K562 (cell line): ENCODE data around the gene ETS1. TPM values are rescaled to one million over a fixed set of nuclear protein-coding genes. Genes with fewer than 3 reads are reported as not detected.

Source experiments
- ATAC-seq: fragments of 200-7000 bp; cut with Tn5 transposase; 3 replicates; pipeline ENCODE4 v1.9.1; 2020; ENCODE audit warnings: moderate library complexity
- BruUV-seq: library from RNA; stranded (reverse); fragments of 400-500 nt; replicated peaks from 2 replicates; lab custom pipeline; 2021; lab: Mats Ljungman, UMichigan
- CTCF ChIA-PET: fragments of 300-600 bp; formaldehyde crosslinking; extraction: SDS; loops from one replicate; lab custom pipeline; 2021; ENCODE audit warnings: low intra/inter-chr PET ratio; lab: Yijun Ruan, JAX
- POLR2A ChIA-PET: fragments of 300-600, 350-650 bp; sonication (Branson Sonifier 250); formaldehyde crosslinking; extraction: SDS; loops from one replicate; lab custom pipeline; 2021; ENCODE audit warnings: antibody characterized with exemption, inconsistent platforms; lab: Yijun Ruan, JAX
- DNase-seq, 4 experiments: peaks; one replicate each; pipeline versions ENCODE4 v3.0.0 to v3.0.0-alpha.2; 2011 to 2018; ENCODE audit warnings: low spot score in 3 of 4, mixed read lengths in 3 of 4; ENCODE audit errors: extremely low read depth in 1 of 4
- FAIRE-seq: peaks from 2 replicates; lab custom pipeline; 2011; peaks lifted over from hg19 to GRCh38; lab: Jason Lieb, UNC
- H2AFZ ChIP-seq: 2 replicates; pipeline ENCODE4 v1.6.0; 2011; ENCODE audit warnings: low read depth, low read length, control low read depth, inconsistent platforms
- H3K27ac ChIP-seq: fragments of 200-600 bp; 3 replicates; pipeline ENCODE4 v1.8.0; 2011; ENCODE audit warnings: low read depth, mild to moderate bottlenecking, control low read depth, inconsistent platforms, low read length, moderate library complexity, mixed read lengths; ENCODE audit errors: extremely low read depth
- H3K27me3 ChIP-seq, 2 experiments: fragments of 300-600 bp in 1 of 2; 2 replicates in 1 of 2; 3 replicates in 1 of 2; pipeline versions ENCODE4 v1.6.0 to v1.8.0; 2011; ENCODE audit warnings: inconsistent platforms in 2 of 2, low read length in 2 of 2, mild to moderate bottlenecking in 1 of 2, mixed read lengths in 1 of 2, moderate library complexity in 1 of 2; ENCODE audit not compliant: control insufficient read depth in 2 of 2, insufficient read depth in 2 of 2
- H3K36me3 ChIP-seq: fragments of 300-600 bp; 3 replicates; pipeline ENCODE4 v1.8.0; 2011; ENCODE audit warnings: mild to moderate bottlenecking, low read length, inconsistent platforms; ENCODE audit not compliant: control insufficient read depth, insufficient read depth
- H3K4me1 ChIP-seq, 2 experiments: fragments of 200-600 bp in 1 of 2; replicated peaks in 1 of 2; 2 replicates in 1 of 2; 3 replicates in 1 of 2; pipeline versions ENCODE4 v1.5.1 to v1.8.0; 2011; ENCODE audit warnings: inconsistent platforms in 2 of 2, low read length in 2 of 2, mild to moderate bottlenecking in 1 of 2, mixed read lengths in 1 of 2, moderate library complexity in 1 of 2; ENCODE audit not compliant: control insufficient read depth in 2 of 2, insufficient read depth in 2 of 2
- H3K4me2 ChIP-seq: 2 replicates; pipeline ENCODE4 v1.6.1; 2011; ENCODE audit warnings: low read length, control low read depth, inconsistent platforms, mixed read lengths; ENCODE audit not compliant: insufficient read depth
- H3K4me3 ChIP-seq: fragments of 200-600 bp; sonication (generic), shearing (Covaris generic); 2 replicates; pipeline ENCODE4 v1.5.1; 2016; ENCODE audit warnings: control low read depth, inconsistent platforms
- H3K79me2 ChIP-seq: fragments of 200-600 bp; 3 replicates; pipeline ENCODE4 v1.8.0; 2011; ENCODE audit warnings: low read length, inconsistent platforms; ENCODE audit not compliant: control insufficient read depth, insufficient read depth
- H3K9ac ChIP-seq, 2 experiments: 2 replicates each; pipeline versions ENCODE4 v1.6.0 to v1.6.1; 2011; ENCODE audit warnings: low read depth in 2 of 2, low read length in 2 of 2, control low read depth in 1 of 2, inconsistent platforms in 1 of 2, mild to moderate bottlenecking in 1 of 2, mixed read lengths in 1 of 2; ENCODE audit not compliant: insufficient read depth in 1 of 2
- H3K9me1 ChIP-seq: one replicate; pipeline ENCODE4 v1.6.0; 2011; ENCODE audit warnings: inconsistent platforms, mild to moderate bottlenecking, low read length, moderate library complexity; ENCODE audit not compliant: control insufficient read depth, insufficient read depth
- H3K9me3 ChIP-seq: replicated peaks from 2 replicates; pipeline ENCODE4 v1.5.1; 2011; ENCODE audit warnings: low read depth, low read length, inconsistent platforms; ENCODE audit not compliant: control insufficient read depth, insufficient read depth
- H4K20me1 ChIP-seq: replicated peaks from 2 replicates; pipeline ENCODE4 v1.6.1; 2011; ENCODE audit warnings: low read length, inconsistent platforms, mixed read lengths; ENCODE audit not compliant: control insufficient read depth, insufficient read depth
- BRCA1 ChIP-seq, 2 experiments: fragments of 450-650 bp in 1 of 2; sonication (generic) in 1 of 2; formaldehyde crosslinking in 1 of 2; IDR thresholded peaks; 2 replicates each; pipeline versions ENCODE4 v1.5.0 to v1.6.1; 2017 to 2020; ENCODE audit warnings: mild to moderate bottlenecking in 1 of 2, missing genetic modification reagents in 1 of 2
- HEY1 ChIP-seq: fragments of 250-450 bp; sonication (Bioruptor Pico); IDR thresholded peaks from 2 replicates; pipeline ENCODE4 v1.5.0; 2020; ENCODE audit warnings: mild to moderate bottlenecking, moderate library complexity, borderline replicate concordance
- RBM17 ChIP-seq: fragments of 200-400 bp; formaldehyde crosslinking; IDR thresholded peaks from 2 replicates; pipeline ENCODE4 v1.6.1; 2017; ENCODE audit warnings: low read depth, mild to moderate bottlenecking, low read length, borderline replicate concordance
- RFX7 ChIP-seq: fragments of 250-450 bp; sonication (Bioruptor Pico); IDR thresholded peaks from 2 replicates; pipeline ENCODE4 v1.5.1; 2021; ENCODE audit warnings: mild to moderate bottlenecking
- ZFP1 ChIP-seq: fragments of 450-650 bp; formaldehyde crosslinking; IDR thresholded peaks from 2 replicates; pipeline ENCODE4 v1.4.0; 2020; ENCODE audit warnings: mild to moderate bottlenecking, mixed read lengths
- ZNF175 ChIP-seq: fragments of 200-800 bp; sonication (Bioruptor generic); IDR thresholded peaks from 2 replicates; pipeline ENCODE4 v1.6.1; 2016; ENCODE audit warnings: low read depth, mild to moderate bottlenecking, missing genetic modification characterization, missing compliant biosample characterization
- ZNF311 ChIP-seq: fragments of 250-450 bp; sonication (Bioruptor Pico); IDR thresholded peaks from 2 replicates; pipeline ENCODE4 v1.4.0; 2020; ENCODE audit warnings: mild to moderate bottlenecking, moderate library complexity
- WGBS: fragments of 100-300 bp; shearing (Covaris generic); methylation state at CpG from one replicate; pipeline ENCODE4 v1.1.6; 2016; ENCODE audit warnings: low coverage, mixed read lengths; ENCODE audit not compliant: insufficient coverage; ENCODE audit errors: missing lambda C conversion rate; 5-methylcytosine and 5-hydroxymethylcytosine counted together
- in situ Hi-C: fragments of 300-500 bp; cut with MboI; formaldehyde crosslinking; loops from 4 replicates; pipeline ENCODE4 v1.15.0; 2018; ENCODE audit warnings: inconsistent platforms, mixed read lengths
- intact Hi-C: fragments of 100-400 bp; cut with micrococcal nuclease; formaldehyde crosslinking; loops from 2 replicates; pipeline ENCODE4 v1.14.2; 2022
- polyA plus RNA-seq, 8 experiments: library from polyadenylated mRNA; depleted of rRNA in 4 of 8; stranded (reverse) in 5 of 8; unstranded in 3 of 8; fragments of >200 nt; fragmentation: Nextera tagmentation in 2 of 8; fragmentation: Illumina TruSeq in 1 of 8; extraction: Ambion mirVana in 2 of 8; extraction: Trizol in 1 of 8; gene quantifications; 2 replicates each; pipeline versions ENCODE4 v1.2.1 to v1.2.3, GENCODE V29; 2011 to 2014; ENCODE audit warnings: inconsistent platforms in 1 of 8, missing spikeins in 1 of 8
- total RNA-seq, 7 experiments: library from RNA; depleted of rRNA in 6 of 7; stranded (reverse); fragments of >200 nt in 6 of 7; fragmentation: Illumina TruSeq in 2 of 7; extraction: Trizol in 2 of 7; gene quantifications; 2 replicates each; pipeline versions ENCODE4 v1.2.1 to v1.2.3, GENCODE V29; 2011 to 2021; ENCODE audit warnings: low replicate concordance in 1 of 7
- TF ChIP-seq, protein P1 (sequence below): fragments of 450-650 bp; IDR thresholded peaks from 2 replicates; pipeline ENCODE4 v1.6.1; 2016; ENCODE audit warnings: antibody characterized with exemption
- TF ChIP-seq, protein P2 (sequence below), 2 experiments: IDR thresholded peaks; 2 replicates each; pipeline ENCODE4 v1.6.1; 2012; ENCODE audit warnings: improper control_type of control experiment in 2 of 2, low read depth in 2 of 2, low read length in 2 of 2, borderline replicate concordance in 1 of 2

ETS1 gene
- total and polyA plus RNA-seq, 9 of the 15 experiments (the other 6 are each of a cell fraction or from before 2014, with no cell fraction given), result 0.04 to 1.4 (median 0.23) TPM

DNA sequence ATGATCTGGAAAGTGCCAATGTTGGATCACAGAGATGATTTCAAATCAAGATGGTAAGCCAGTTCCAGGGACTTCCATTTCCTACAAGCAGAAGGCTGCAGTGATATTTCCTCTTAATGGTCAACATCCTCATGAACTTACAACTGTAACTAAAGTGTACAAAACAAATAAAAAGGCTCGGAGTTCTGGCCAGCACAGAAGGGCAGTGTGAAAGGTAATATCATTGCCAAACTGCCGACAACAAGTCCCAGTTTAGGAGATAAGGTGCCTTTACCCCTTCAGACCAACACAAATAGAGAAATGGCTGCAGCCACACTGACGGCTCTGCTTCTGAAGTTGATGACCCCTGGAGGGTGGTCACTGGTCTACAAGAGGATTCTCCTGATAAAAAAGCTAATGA, 91.1 kb downstream of the ETS1 start:
- POLR2A ChIA-PET, result no interaction called here
- H3K9ac ChIP-seq, result no peak overlapping the region
- H3K79me2 ChIP-seq, result no peaks in the 10 kb centered on the region
- H4K20me1 ChIP-seq, result no peaks in the 10 kb centered on the region
- in situ Hi-C loops, result no loop called here
- no peak overlapping the region for H3K27ac ChIP-seq
- intact Hi-C loops, result no loop called here
- DNase-seq, result no peak
- no peak for ATAC-seq
- H3K9me3 ChIP-seq, result no peaks in the 10 kb centered on the region
- FAIRE-seq, result no peak
- no peak overlapping the region for H3K4me2 ChIP-seq
- H3K4me1 ChIP-seq, result no peaks in the 10 kb centered on the region; a peak in 1 of 5 replicates
- H3K9me1 ChIP-seq, result no peaks in the 10 kb centered on the region
- H2AFZ ChIP-seq, result no peak overlapping the region
- TF ChIP-seq ZNF175 (no peak), ZNF311 (CRISPR knock-in tag) (0 out of 2 replicates have a peak, but pooled peaks have one; percentile 34)
- TF ChIP-seq, all 486 proteins: peak for 1
- BruUV-seq, result no TSS peak
- H3K4me3 ChIP-seq, result no peak overlapping the region
- no peaks in the 10 kb centered on the region for H3K36me3 ChIP-seq
- 5% methylated on average over 3 of the region's 3 CpGs for WGBS
- CTCF ChIA-PET, result no interaction called here
- H3K27me3 ChIP-seq, result no peaks in the 10 kb centered on the region; a peak in 1 of 5 replicates

DNA sequence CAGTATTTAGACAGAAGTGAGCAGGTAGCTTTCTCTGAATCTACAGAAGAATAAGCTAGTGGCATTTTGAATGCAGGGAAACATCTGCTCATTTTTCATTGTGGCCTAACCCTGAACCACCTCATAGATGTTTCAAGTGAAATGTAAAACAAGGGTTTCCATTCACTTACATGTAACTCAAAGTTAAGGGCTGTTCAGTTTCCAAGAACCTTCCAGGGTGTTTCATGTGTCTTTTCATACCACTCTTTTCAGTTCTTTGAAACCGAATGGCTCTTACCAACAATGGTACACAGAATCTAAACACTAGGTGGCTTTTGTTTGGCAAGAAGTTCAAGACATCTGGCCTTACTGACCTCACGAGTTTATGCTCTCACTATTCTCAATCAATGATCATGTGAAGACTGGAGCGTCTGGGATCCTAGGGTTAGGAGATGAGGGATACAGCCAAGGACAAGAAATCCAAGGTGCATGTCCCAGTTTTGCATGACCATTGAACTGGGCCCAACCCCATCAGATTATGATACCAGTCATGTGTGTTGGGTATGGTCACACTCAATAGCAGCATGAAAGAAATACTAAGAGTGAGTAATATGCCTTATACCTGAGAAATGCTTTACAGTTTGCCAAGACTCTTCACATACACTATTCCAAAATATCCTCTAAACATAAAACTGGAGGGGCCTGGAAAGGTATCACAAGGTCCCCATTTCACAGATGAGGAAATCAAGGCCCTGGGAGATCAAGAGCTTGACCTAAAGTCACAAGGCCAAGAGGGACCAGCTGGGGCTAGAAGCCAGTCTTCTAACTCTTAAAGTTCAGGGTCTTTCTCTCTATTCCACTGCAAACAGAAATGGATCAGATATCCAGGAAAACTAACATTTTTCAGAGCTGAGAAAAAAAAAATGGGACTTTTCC, 92.7 kb downstream of the ETS1 start:
- H3K4me2 ChIP-seq, result no peak overlapping the region
- no peaks in the 10 kb centered on the region; a peak in 1 of 5 replicates for H3K4me1 ChIP-seq
- FAIRE-seq, result no peak
- in situ Hi-C loops (no loop called here), intact Hi-C loops (no loop called here)
- no peaks in the 10 kb centered on the region for H3K36me3 ChIP-seq
- CTCF ChIA-PET, result no interaction called here
- 21% methylated on average over 3 of the region's 3 CpGs for WGBS
- BruUV-seq, result no TSS peak
- H3K79me2 ChIP-seq, result no peaks in the 10 kb centered on the region
- H3K9ac ChIP-seq, result no peak overlapping the region
- H3K9me1 ChIP-seq, result no peaks in the 10 kb centered on the region
- POLR2A ChIA-PET, result no interaction called here
- no peaks in the 10 kb centered on the region for H3K27me3 ChIP-seq
- no peak for DNase-seq
- H3K27ac ChIP-seq, result no peak overlapping the region
- ATAC-seq, result no peak
- H4K20me1 ChIP-seq, result no peaks in the 10 kb centered on the region
- H3K4me3 ChIP-seq, result no peak overlapping the region
- H3K9me3 ChIP-seq, result no peaks in the 10 kb centered on the region
- no peak overlapping the region for H2AFZ ChIP-seq
- TF ChIP-seq BRCA1 (IDR thresholded peaks at IDR 0.05), result no peak
- TF ChIP-seq BRCA1 (CRISPR knock-in tag; IDR thresholded peaks at IDR 0.05), result no peak
- no peak for TF ChIP-seq HEY1 (CRISPR knock-in tag)
- TF ChIP-seq, protein P1, sequence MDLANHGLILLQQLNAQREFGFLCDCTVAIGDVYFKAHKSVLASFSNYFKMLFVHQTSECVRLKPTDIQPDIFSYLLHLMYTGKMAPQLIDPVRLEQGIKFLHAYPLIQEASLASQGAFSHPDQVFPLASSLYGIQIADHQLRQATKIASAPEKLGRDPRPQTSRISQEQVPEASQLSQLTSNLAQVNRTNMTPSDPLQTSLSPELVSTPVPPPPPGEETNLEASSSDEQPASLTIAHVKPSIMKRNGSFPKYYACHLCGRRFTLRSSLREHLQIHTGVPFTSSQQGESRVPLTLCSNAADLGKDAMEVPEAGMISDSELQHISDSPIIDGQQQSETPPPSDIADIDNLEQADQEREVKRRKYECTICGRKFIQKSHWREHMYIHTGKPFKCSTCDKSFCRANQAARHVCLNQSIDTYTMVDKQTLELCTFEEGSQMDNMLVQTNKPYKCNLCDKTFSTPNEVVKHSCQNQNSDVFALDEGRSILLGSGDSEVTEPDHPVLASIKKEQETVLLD, result no peak
- no peak for TF ChIP-seq ZFP1 (CRISPR knock-in tag)
- TF ChIP-seq RFX7 (CRISPR knock-in tag), result no peak
- TF ChIP-seq, protein P2, sequence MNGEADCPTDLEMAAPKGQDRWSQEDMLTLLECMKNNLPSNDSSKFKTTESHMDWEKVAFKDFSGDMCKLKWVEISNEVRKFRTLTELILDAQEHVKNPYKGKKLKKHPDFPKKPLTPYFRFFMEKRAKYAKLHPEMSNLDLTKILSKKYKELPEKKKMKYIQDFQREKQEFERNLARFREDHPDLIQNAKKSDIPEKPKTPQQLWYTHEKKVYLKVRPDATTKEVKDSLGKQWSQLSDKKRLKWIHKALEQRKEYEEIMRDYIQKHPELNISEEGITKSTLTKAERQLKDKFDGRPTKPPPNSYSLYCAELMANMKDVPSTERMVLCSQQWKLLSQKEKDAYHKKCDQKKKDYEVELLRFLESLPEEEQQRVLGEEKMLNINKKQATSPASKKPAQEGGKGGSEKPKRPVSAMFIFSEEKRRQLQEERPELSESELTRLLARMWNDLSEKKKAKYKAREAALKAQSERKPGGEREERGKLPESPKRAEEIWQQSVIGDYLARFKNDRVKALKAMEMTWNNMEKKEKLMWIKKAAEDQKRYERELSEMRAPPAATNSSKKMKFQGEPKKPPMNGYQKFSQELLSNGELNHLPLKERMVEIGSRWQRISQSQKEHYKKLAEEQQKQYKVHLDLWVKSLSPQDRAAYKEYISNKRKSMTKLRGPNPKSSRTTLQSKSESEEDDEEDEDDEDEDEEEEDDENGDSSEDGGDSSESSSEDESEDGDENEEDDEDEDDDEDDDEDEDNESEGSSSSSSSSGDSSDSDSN (IDR thresholded peaks at IDR 0.05; ENCODE audit: borderline replicate concordance in 1 of 2, low read depth in 2 of 2, low read length in 2 of 2), result no peak
- TF ChIP-seq RBM17, result no peak
